Stimulated activated CD8-positive, alpha-beta memory T cell treated with anti-CD3 and anti-CD28 coated beads, Interleukin-7, amount 100 ng/mL, for 24 hours (primary cell): ENCODE data around the gene SLC17A9.
"Not testable (repeated sequence)": the region's sequence is repeated elsewhere in the genome, so short reads cannot be mapped to it uniquely, and the experiment has no call there.

ENCODE experiments used
- DNase-seq: peaks from one replicate; pipeline ENCODE4 v3.0.0-alpha.2; 2020; ENCODE audit warnings: low read depth

The SLC17A9 gene

DNA sequence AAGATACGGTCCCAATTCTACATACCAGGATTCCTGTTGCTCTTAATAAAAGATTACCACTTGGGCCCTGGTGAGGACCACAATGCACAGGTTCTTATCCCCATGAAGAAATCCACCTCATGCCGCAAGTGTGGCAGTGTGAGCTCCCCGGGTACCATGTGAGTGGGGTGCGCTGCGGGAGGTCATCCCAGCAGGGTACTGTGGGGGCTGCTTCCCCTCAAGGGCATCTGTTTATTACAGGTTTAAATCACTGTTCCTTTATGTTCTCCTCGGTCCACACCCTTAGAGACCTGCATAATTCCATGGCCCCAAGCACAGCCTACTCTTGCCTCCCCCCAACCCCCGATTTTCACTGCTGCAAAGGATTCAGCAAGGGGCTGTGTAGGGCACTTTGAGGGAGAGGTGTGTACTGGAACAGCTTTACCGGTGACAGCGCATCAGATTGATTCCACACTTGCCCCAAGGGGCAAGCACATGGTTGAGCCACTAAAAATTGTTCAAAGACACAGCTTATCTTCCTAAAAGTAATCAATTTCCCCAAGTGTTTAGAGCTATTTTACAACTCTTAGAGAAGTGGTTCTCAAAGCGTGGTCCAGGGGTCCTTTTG is 32.4 kb upstream of the SLC17A9 start:
- DNase-seq, result no peak

- DNase-seq, result no peak
These were observed 31.3 kb upstream of the SLC17A9 start for GRCh38 chr20:62921119-62921687.

DNA sequence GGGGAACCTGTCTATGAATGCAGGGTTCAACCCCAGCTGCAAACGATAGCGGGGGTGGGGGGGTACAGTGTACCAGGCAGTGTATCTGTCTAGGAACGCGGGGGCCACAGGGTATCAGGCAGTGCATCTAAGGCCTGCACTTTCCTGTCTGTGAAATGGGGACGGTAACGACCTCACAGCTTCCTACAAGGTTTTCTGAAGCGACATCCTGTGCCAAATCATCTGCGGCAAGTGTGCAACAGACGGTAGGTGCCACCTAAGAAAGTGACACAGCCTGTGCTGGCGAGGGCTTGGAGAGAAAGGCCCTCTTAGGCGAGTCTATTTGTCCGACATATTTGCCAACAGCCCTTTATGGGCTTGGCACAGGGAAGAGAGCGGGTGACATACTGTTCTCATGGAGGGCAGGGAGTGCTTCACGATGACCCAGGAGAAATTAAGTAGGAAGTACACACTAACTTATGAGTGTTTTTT is 30.0 kb upstream of the SLC17A9 start:
- DNase-seq, result no peak

GRCh38 chr20:62923059-62923668 is 29.3 kb upstream of the SLC17A9 start:
- not testable (repeated sequence) for DNase-seq

DNA sequence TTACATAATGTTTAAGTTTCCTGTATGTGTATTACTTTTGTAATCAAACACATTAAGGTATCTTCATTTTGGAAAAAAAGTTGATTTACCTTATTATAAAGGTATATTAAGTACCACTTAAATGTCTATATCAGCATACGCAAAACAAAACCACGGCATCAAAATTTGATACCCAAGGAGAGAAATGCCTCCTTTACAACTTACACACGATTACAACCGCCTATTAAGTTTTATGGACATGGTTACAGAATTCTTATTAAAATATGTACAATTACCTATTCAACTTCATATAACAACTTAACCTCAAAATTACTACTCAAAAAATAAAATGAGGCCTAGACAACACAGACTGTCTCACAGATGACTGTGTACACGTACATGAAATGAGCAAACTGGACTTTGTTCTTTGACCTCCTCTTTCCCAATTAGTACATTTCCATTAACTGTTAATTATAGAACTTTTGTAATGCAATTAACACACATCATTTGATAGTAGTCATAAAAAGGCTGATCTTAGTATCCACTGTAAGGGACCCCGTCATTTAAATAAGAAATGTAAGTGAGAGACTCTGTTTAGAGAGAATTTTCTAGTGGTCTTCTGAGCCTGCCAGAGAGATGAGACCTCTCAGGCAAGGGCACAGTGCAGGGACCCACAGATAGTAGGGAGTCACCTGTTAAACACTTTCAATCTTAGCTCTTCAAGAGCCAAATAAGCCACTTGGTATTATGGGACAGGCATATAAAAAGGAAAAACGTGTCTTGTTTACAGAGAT is 28.7 kb upstream of the SLC17A9 start:
- DNase-seq, result no peak

GRCh38 chr20:62924442-62925075 is 27.9 kb upstream of the SLC17A9 start:
- DNase-seq, result no peak

- no peak for DNase-seq
These were observed 27.5 kb upstream of the SLC17A9 start for GRCh38 chr20:62925076-62925419.

DNA sequence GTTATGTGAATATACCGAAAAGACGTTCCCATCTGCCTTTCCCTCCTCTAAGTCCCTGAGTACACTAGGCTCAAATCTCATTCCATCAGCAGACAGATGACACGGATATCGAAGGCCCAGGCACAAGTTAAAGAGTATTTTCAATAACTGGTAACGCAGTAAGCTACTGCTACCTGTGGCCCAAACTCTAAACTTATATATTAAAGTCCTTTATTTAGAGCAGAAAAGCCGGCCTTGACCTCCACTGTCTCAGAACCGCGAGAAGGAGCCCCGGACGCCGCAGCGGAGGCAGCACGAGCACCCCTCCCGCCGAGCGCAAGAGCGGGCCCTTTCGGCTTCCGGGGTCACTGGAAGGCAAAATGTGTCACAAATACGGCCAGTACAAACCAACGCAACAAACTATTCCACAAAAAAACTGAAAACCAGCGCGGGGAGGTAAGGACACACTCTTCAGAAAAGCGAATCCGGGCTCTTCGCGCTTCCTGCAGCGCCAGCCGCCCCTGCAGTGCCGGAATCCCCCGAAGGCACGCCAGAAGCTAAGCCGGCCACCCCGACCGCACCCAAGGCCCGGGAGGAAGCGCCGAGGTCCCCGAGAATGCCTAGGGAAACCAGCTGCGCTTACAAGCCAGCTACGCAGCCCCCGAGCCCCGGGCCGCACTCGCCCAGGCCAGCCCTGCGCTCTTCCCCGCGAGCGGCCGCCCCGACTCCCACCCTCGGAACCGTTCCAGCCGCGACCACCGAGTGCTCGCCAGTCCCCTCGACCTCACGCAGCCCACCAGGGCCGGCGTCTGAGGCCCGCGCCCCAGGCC is 26.9 kb upstream of the SLC17A9 start:
- no peak for DNase-seq

DNA sequence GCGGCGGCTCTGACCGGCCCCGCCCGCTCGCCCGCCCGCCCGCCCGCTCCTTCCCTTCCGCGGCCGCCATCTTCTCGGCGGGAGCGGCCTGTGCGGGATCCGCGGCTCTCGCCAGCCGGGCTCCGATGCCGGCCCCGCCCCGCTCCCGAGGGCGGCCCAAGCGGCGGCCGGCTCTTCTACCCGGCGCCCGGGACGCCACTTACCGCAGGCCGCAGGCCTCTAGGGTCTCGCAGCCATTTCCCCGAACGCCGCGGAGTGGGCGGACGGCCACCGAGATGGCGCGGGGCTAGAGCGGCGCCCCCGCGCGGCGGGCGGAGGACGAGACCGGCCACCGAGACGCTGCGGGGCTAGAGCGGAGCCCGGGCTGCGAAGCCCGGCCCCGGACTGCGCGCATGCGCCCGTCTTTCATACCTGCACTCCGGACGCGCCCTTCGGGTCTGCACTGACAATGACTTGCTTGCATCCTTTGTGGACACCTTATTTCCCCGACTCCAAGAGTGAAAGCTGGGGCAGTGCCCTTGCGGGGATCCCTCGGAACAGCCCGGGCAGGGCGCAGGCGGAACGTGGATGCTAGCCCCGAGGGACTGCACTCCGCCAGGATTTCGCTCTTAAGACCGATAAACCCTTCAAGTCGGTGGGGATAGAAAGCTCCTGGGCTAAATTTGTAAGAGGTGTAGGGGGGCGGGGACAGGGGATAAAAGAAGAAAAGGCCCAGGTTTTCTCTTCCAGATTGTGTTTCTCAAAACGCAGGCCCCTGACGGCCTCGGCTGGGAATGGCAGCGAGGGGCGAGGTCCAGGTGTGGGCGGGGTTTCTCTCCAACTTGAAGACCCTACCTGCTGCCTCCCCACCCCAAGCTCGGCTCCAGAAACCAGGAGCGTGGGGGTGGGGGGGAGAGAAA is 26.0 kb upstream of the SLC17A9 start, which contains the start of gene DIDO1:
TSS of gene DIDO1 (minus strand) at position 277 of the 899 bp plus-strand sequence.
- DNase-seq, result peak; percentile 68

- no peak for DNase-seq
These were observed 25.3 kb upstream of the SLC17A9 start for GRCh38 chr20:62927128-62927705.

- DNase-seq, result no peak
These were observed 24.1 kb upstream of the SLC17A9 start for GRCh38 chr20:62928246-62928939.

DNA sequence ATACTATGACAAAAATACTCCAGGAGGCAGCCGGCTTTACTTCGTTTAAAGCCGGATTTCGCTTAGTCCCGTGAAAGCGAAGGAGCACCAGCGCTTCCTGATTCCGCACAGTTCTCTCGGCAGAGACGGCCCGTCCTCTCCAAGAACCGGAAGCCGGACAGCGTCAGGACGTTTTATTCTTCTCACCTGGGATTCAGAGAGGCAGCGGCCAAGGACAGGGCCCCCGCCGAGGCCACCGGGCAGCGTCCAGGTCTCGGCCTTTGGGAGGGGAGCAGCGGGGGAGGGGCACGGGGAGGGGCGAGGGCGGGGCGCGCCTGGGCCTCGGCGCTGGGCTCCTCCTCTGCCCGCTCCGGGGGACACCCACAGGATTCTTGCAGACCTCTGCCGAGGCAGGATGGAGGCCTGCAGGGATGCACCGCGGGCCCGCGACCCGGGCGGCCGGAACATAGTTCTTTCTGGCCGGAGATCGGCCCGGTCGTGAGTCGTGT is 23.4 kb upstream of the SLC17A9 start:
- no peak for DNase-seq

GRCh38 chr20:62931464-62931863 is 21.0 kb upstream of the SLC17A9 start:
- no peak for DNase-seq

DNA sequence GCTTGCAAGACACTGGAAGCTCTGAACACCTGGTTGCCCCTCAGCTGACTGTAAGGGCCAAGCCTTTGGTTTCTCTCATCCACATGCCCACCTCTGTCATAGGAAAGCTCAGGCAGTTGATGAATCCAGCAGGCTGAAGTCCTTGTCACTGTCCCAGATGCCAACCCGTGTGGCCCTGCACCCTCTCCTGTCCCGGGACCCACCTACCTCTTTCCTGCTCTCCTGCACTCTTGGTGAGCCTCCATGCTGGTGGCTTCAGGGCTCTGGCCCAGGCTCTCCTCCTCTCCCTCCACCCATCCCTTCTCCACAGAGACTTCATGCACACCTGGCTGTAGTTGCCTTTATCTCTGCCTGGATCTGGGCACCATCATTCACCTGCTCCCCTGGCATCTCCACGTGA is 18.5 kb upstream of the SLC17A9 start:
- DNase-seq, result no peak

- DNase-seq, result no peak
These were observed 17.1 kb upstream of the SLC17A9 start for GRCh38 chr20:62935204-62935967.

GRCh38 chr20:62935968-62936585 is 16.4 kb upstream of the SLC17A9 start:
- DNase-seq, result no peak

- DNase-seq, result peak; percentile 90
These were observed 15.0 kb upstream of the SLC17A9 start for GRCh38 chr20:62937268-62938104.
